DMS 273 (cell line): ENCODE data around the gene MAPRE2.
"Not testable (repeated sequence)": the region's sequence is repeated elsewhere in the genome, so short reads cannot be mapped to it uniquely, and the experiment has no call there.

Source experiments
- DNase-seq: peaks from one replicate; lab custom pipeline; 2025; ENCODE audit not compliant: unreplicated experiment; lab: John Stamatoyannopoulos, UW

The MAPRE2 gene

GRCh38 chr18:35143622-35144596, 102.7 kb downstream of the MAPRE2 start:
- DNase-seq = peak; percentile 81

- DNase-seq = no peak
Observed at GRCh38 chr18:35144698-35145097, 103.5 kb downstream of the MAPRE2 start.

DNA sequence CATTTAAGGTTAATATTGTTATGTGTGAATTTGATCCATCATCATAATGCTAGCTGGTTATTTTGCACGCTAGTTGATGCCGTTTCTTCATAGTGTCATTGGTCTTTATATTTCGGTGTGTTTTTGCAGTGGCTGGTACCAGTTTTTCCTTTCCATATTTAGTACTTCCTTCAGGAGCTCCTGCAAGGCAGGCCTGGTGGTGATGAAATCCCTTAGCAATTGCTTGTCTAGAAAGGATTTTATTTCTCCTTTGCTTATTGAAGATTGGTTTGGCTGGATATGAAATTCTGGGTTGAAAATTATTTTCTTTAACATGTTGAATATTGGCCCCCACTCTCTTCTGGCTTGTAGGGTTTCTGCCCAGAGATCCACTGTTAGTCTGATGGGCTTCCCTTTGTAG, 109.0 kb downstream of the MAPRE2 start:
- not testable (repeated sequence) for DNase-seq

- DNase-seq = no peak
Observed at GRCh38 chr18:35153609-35154272, 112.5 kb downstream of the MAPRE2 start.

GRCh38 chr18:35155398-35156117, 114.3 kb downstream of the MAPRE2 start:
- peak; percentile 43 for DNase-seq

- no peak for DNase-seq
Observed at GRCh38 chr18:35157181-35157580, 116.0 kb downstream of the MAPRE2 start.

DNA sequence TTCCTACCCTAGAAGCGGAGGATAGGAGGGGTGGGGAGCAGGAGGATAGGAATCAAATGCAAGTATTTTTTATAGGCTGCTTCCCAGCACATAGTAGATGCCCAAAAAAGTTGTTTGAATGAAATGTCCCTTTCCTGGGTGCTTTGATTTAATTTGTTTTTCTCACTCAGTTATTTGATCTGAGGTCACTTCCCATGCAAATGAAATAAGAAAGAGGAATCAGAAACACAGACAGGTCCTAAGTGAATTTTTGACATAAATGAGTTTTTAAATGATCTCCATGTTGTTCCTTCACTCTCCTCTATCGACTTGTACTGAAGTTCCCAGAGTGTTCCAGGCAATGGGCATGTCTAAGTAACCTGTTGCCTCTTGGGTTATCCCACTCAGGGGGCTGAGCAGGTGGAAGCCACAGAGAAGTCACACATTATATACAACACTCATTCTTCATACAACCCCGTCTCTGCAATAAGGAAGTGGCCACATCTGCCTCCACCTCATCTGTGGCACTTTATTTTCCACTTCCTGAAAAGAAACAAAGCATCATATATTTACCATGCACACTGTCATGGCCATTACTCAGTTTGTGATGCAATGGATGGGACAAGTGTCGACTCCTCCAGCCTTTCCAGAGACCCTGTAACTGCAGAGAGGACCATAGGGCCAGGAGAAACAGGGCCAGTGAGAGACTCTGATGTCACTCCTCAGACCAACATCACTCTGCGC, 117.7 kb downstream of the MAPRE2 start:
- DNase-seq = no peak

GRCh38 chr18:35159782-35160181, 118.6 kb downstream of the MAPRE2 start:
- DNase-seq = no peak

- DNase-seq = no peak
Observed at GRCh38 chr18:35161485-35161884, 120.3 kb downstream of the MAPRE2 start.

- DNase-seq = no peak
Observed at GRCh38 chr18:35161934-35162333, 120.7 kb downstream of the MAPRE2 start.

GRCh38 chr18:35163014-35163539, 121.9 kb downstream of the MAPRE2 start:
- DNase-seq = no peak

DNA sequence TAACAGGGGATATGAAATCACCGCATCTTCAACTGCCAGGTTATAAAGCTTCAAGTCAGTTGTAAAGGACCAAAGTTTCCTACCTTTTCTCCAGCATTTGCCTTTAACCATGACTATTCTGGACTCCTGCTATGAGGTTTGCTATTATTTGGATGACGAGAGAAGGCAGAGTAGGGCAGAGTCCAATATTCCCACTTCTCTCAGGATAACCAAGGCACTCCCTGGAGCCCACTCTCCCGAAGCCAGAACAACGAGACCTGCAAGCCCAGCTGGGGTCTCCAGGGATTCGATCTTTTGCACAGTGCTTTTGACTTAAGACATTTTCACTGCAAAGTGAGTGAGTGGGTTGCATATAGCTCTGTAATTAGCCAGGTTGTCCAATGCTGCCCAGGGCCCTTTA, 122.5 kb downstream of the MAPRE2 start:
- DNase-seq = no peak

- no peak for DNase-seq
Observed at GRCh38 chr18:35164133-35164532, 122.9 kb downstream of the MAPRE2 start.

- no peak for DNase-seq
Observed at GRCh38 chr18:35167332-35167731, 126.1 kb downstream of the MAPRE2 start.

- no peak for DNase-seq
Observed at GRCh38 chr18:35167857-35168256, 126.6 kb downstream of the MAPRE2 start.

GRCh38 chr18:35170323-35170722, 129.1 kb downstream of the MAPRE2 start:
- not testable (repeated sequence) for DNase-seq

DNA sequence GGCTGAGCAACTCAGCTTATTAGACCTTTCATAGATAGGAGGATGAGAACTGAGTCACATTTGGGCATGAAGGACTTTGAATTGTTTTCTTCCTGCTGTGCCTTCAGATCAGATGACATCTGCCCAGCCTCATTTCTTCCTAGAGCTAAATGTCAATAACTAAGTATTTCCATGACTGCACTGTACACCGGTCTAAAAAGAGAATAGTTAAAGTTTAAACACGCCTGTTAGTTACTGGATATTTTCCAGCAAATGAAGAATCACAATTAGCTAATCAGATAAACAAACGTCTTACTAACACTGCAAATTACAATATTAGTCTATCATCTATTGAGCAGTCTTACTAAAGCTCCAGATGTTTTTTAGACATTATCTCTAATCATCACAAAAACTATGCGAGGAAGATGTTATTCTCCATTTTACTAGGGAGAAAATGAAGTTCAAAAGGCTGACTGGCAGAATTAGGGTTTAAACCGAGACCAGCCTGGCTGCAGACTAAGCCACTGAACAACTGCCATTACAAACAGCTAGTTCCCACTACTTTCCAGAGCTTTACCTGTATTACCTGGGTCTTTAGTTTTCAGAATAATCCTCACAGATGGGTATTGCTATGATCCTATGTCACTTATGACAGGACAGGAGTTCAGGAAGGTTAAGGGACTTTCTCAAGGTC, 130.2 kb downstream of the MAPRE2 start:
- peak; percentile 26 for DNase-seq

DNA sequence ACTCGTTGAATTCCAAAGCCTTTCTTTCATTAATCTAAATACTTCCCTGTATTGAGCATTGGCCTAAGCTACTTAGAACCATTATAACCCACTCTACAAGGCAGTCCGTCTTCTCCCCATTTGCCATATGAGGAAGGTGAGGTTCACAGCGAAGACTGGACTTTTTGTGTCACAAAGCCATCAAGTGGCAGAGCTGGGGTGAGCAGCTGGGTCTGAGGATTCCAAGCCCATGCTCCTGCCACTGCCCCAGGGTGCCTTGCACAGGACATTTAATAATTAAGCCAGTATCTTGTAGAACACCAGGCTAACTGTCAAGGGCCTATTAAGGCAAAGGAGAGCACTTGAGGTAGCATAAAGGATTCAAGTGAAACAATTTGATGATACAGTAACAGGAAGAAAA, 130.8 kb downstream of the MAPRE2 start:
- no peak for DNase-seq

DNA sequence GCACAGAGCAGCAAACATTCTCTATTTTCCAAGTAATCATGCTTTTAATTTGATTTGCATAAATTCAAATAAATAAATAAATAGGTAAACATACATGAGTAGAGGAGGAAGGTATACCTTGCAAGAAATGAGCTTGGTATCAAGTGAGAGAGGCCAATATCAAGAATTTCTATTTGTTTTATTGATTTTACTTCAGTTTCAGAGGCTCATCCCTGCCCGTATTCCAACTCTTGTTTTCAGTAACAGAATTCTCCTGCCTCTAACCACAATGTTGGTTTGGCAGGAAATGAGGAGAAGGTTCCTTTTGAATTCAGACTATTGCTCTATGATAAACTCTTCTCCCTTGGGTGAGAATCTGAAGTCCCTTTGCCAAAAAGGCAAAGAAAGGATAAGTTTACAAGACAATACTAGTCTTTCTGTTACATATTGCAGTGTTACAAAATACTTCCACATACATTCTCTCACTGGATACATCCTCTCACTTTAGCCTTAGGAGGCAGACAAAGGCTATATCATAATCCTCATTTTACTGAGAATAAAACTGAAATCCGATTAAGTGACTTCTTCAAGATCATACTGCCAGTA, 131.3 kb downstream of the MAPRE2 start:
- no peak for DNase-seq
